GM21529 (cell line): ENCODE data around the gene SEL1L3.

ENCODE experiments used
- ATAC-seq: cut with Tn5 transposase; IDR thresholded peaks from one replicate; pipeline ENCODE4 v1.9.1; 2021; ENCODE audit not compliant: unreplicated experiment

Gene SEL1L3

GRCh38 chr4:25821267-25821666 is 41.5 kb downstream of the SEL1L3 start:
- ATAC-seq, result no peak

- no peak for ATAC-seq
Measured at GRCh38 chr4:25818876-25819275, 43.9 kb downstream of the SEL1L3 start.

DNA sequence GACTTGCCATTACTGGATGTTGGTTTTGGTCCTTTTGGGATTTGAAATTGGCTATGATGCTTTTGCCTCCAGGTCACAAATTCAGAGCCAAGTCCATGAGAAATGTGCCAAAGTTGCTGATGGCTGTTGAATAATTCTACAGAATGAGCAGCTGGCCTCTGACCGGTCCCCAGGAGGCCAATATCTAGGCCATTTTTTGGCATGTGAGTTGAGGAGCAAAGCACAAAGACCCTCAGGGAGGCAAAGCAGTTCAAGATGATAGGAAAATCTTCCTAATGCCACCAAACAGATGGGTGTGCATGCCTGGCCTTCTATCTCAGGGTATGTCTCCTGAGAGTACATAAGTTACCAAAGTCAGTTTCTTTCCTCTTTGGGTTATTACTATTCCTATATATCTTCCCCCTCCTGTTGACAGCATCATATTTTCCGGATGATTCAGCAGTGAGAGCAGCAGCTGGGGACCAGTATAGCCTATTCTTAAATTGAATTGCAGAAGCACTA is 44.4 kb downstream of the SEL1L3 start:
- no peak for ATAC-seq

GRCh38 chr4:25817059-25817681 is 45.6 kb downstream of the SEL1L3 start:
- no peak for ATAC-seq

GRCh38 chr4:25816591-25817058 is 46.2 kb downstream of the SEL1L3 start:
- ATAC-seq, result no peak

DNA sequence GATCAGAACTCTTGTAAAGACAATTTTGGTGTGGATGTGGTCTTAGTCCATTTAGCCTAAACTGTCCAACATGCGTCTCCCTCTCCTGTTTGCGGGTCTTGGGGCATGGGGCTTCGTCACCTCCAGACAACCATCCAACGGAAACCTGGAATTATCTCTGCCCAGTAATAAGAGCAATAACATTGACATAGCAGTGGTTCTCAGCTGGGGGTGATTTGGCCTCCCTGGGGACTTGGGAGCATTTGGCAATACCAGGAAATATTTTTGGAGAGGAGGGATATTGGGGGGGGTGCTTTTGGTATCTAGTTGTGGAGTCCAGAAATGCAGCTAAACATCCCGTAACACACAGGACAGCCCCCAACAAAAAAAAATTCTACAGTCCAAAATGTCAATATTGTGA is 47.2 kb downstream of the SEL1L3 start:
- no peak for ATAC-seq

DNA sequence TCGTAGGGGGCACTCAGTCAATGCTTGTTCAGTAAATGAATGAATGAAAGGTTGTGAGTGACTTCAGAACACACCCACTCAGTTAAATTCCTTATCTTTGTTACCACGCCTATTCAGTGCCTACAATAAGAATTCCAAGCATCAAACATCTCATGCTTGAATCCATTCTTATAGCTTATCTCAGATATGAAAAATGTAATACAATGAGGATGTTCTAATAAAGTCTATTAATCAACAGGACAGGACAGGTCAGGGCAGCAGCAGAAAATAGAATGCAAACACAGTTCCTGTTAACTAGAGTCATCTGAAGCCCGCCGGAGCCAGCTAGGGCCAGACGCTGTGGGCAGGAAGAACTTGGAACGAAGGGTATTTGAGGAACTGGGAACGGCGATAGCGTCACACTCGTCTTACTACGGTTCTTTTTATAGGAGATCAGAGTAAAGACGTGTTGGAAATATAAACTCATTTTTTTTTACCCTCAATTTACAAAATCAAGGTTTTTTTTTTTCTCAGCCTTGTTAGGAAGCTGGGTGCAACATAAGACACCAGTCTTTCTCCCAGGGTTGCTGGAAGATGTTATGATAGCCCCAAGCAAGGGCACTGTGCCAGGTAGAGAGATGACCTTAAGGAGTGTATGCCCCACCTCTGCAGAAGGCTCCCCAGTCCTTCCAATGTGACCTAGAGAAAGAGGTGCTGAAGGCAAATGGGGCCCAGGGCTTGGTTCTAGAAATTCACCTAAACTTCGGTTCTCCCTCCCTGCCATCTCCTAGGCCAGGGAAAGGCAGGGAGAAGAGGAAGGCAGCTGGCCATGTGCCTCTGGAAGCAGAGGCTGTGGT is 48.3 kb downstream of the SEL1L3 start:
- ATAC-seq, result no peak

- ATAC-seq, result no peak
Measured at GRCh38 chr4:25813448-25814106, 49.2 kb downstream of the SEL1L3 start.

- ATAC-seq, result no peak
Measured at GRCh38 chr4:25811841-25812240, 50.9 kb downstream of the SEL1L3 start.

DNA sequence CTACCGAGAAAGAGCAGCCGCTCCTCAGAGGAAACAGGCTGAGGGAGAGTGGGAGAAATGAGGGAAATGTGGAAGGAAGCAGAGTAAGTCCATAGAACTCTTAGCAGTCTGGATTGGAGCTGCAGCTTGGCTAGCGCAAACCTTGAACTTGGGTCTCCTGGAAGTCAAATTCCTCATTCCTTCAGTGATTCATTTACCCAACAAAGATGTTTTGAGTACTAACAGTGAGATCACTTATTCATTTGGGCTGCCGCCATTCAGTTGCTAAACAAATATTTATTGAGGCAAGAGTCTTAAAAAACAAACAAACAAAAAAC is 51.5 kb downstream of the SEL1L3 start:
- no peak for ATAC-seq

GRCh38 chr4:25810461-25811373 is 52.1 kb downstream of the SEL1L3 start:
- no peak for ATAC-seq

- ATAC-seq, result no peak
Measured at GRCh38 chr4:25809996-25810395, 52.8 kb downstream of the SEL1L3 start.

- ATAC-seq, result no peak
Measured at GRCh38 chr4:25807102-25807728, 55.6 kb downstream of the SEL1L3 start.

DNA sequence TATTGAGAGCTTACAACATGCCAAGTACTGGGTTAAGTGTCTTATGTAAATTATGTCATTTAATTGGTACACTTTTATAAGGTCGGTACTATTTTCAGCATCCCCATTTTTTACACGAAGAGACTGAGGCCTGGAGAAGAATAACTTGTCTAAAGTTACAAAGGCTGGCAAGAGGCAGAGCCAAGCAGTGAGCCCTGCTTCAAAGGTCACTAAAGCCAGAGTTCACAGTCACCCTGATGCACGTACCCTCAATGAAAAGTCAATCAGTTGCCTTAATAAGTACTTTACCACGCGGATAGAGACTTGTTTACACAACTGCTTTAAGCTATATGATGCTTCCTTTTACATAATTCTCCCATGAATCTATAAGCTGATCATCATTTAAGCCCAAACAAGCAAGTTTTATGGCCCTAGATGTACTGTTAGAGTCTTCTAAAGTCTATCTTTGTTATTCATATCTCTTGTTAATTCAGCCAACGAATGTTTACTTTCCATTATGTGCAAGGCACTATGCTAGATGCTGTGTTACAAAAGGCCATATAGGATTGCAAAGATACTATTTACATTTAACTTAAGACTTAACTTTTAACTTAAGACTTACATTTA is 57.4 kb downstream of the SEL1L3 start:
- ATAC-seq, result no peak

GRCh38 chr4:25803720-25804225 is 59.0 kb downstream of the SEL1L3 start:
- ATAC-seq, result no peak

DNA sequence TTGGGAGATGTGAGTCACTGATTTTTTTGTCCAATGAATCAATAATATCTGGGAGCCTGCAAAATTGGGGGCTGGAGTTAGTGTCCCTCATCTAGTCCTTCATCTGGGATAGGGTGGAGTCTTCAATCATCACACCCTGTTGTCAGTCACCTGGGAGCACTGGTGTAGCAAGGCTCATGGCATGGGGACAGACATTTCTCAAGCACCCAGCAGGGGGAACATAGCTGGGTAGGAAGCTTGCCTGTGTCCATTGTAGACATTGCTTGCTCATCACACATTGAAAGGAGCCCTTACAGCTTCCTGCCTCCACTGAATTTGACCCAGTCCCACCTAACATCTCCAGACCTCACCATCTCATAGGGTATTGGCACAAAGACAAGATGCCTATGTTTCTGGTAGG is 61.2 kb downstream of the SEL1L3 start:
- ATAC-seq, result no peak

- ATAC-seq, result no peak
Measured at GRCh38 chr4:25800245-25800644, 62.5 kb downstream of the SEL1L3 start.

DNA sequence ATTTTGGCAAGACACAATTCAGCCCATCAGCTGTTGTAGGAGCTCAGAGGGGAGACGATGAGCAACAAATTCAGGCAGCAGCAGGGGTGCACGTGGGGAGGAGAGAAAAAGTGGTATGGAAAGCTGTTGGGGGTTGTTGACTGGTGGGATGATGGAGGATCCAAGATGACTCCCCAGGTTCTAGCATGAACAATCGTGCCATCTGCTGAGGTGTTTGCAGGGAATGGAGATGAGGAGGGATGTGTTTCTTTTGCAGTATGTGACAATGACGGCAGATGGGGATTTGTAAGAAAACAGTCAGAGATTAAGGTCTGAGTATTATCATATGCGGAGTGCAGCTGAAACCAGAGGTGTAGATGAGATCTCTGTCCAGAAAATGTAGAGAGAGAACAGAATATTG is 63.3 kb downstream of the SEL1L3 start:
- ATAC-seq, result no peak

- ATAC-seq, result no peak
Measured at GRCh38 chr4:25797136-25797535, 65.7 kb downstream of the SEL1L3 start.
